CD4-positive, alpha-beta T cell treated with Interleukin-12 subunit alpha and Interleukin-12 subunit beta, for 1 hour (primary cell): Measurements from ENCODE around the gene CHRNA3.

ENCODE experiments used
- DNase-seq: peaks from one replicate; pipeline ENCODE4 v3.0.0-alpha.2; 2020

Gene CHRNA3

GRCh38 chr15:78550815-78551214, 70.0 kb downstream of the CHRNA3 start:
- no peak for DNase-seq

GRCh38 chr15:78550194-78550593, 70.6 kb downstream of the CHRNA3 start:
- no peak for DNase-seq
